Bronchial epithelial cell (primary cell): ENCODE measurements around the gene STRIP2. TPM values are rescaled to one million over a fixed set of nuclear protein-coding genes. Genes with fewer than 3 reads are reported as not detected.
A peak's percentile ranks its signal among the peaks of the same experiment; 100 is the strongest.
"Not testable (repeated sequence)": the region's sequence is repeated elsewhere in the genome, so short reads cannot be mapped to it uniquely, and the experiment has no call there.

Experiments used
- DNase-seq: peaks from one replicate; pipeline ENCODE4 v3.0.0-alpha.2; 2010; ENCODE audit warnings: low read depth
- FAIRE-seq: peaks from 2 replicates; lab custom pipeline; 2011; peaks lifted over from hg19 to GRCh38; lab: Jason Lieb, UNC
- H3K27me3 ChIP-seq: 2 replicates; pipeline ENCODE4 v1.5.1; 2011; ENCODE audit warnings: low read length; ENCODE audit not compliant: control insufficient read depth, insufficient read depth
- H3K36me3 ChIP-seq: 2 replicates; pipeline ENCODE4 v1.5.1; 2011; ENCODE audit warnings: low read length; ENCODE audit not compliant: control insufficient read depth, insufficient read depth
- H3K4me3 ChIP-seq: 2 replicates; pipeline ENCODE4 v1.5.1; 2011; ENCODE audit warnings: mild to moderate bottlenecking, low read depth, low read length, control low read depth
- total RNA-seq: library from RNA; depleted of rRNA; stranded (reverse); fragments of >200 nt; gene quantifications from 2 replicates; pipeline ENCODE4 v1.2.1, GENCODE V29; 2014
- TF ChIP-seq, protein P1 (sequence below): IDR thresholded peaks from 2 replicates; pipeline ENCODE4 v1.5.1; 2011; ENCODE audit warnings: mild to moderate bottlenecking, moderate library complexity, low read length, control low read depth, inconsistent platforms; ENCODE audit not compliant: insufficient read depth, severe bottlenecking

STRIP2 gene
- total RNA-seq, 1 donor from 2014 or later: 6.8 TPM

DNA sequence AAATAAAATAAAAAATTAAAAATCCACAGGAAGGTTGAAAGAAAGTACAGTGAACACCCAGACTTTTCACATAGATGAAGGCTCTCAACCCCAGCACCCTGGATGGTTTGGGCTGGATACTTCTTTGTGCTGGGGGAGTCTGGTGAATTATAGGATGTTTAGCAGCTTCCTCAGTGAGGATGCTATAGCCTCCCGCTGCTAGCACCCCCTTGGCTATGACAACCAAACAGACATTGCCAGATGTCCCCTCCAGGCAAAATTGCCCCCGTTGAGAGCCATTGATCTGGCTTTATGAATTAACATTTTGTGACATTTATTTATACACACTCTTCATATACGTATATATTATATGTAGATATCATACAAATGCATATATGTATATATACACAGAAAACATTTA is 89.7 kb downstream of the STRIP2 start:
- Histone ChIP-seq H3K27me3 (peaks cover 4% of the 10 kb centered on the region), H3K36me3 (no peaks in the 10 kb centered on the region), H3K4me3 (no peak overlapping the region)
- no peak for DNase-seq
- FAIRE-seq: no peak
- TF ChIP-seq, protein P1, sequence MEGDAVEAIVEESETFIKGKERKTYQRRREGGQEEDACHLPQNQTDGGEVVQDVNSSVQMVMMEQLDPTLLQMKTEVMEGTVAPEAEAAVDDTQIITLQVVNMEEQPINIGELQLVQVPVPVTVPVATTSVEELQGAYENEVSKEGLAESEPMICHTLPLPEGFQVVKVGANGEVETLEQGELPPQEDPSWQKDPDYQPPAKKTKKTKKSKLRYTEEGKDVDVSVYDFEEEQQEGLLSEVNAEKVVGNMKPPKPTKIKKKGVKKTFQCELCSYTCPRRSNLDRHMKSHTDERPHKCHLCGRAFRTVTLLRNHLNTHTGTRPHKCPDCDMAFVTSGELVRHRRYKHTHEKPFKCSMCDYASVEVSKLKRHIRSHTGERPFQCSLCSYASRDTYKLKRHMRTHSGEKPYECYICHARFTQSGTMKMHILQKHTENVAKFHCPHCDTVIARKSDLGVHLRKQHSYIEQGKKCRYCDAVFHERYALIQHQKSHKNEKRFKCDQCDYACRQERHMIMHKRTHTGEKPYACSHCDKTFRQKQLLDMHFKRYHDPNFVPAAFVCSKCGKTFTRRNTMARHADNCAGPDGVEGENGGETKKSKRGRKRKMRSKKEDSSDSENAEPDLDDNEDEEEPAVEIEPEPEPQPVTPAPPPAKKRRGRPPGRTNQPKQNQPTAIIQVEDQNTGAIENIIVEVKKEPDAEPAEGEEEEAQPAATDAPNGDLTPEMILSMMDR: no peak

GRCh38 chr7:129524405-129524804 is 90.2 kb downstream of the STRIP2 start:
- H3K27me3 ChIP-seq, FAIRE-seq, H3K4me3 ChIP-seq, H3K36me3 ChIP-seq: not testable (repeated sequence)
- peak; percentile 28 for DNase-seq

DNA sequence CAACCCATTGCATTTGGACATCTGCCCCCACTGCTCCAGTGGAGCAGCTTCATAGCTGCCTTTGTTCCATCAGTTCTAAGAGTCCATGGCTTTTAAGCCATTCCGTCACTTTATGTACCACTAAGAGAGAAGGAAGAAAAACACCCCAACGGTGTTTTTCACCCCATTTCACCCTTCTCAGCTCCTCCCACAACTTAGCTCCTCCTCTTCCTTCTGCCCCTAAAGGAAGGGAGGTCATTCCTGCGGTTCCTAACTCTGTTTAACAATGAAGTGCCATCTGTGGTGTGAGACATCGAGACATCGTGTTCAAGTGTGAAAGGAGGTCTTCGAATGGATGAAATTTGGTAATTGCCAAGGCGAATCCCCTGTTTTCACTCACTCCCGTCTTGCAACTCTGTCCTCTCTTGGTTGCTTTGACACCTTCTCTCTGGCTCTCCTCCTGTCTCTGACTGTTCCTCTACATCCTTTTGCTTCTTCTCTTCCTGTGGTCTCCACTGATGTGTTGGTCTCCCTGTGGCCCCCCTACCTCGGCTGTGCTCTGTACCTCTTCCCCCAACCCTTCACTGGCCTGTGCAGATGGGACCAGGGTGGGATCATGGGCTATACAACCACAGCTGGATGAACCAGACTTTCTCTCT is 91.1 kb downstream of the STRIP2 start:
- DNase-seq (no peak), FAIRE-seq (no peak)
- TF ChIP-seq, protein P1: no peak

DNA sequence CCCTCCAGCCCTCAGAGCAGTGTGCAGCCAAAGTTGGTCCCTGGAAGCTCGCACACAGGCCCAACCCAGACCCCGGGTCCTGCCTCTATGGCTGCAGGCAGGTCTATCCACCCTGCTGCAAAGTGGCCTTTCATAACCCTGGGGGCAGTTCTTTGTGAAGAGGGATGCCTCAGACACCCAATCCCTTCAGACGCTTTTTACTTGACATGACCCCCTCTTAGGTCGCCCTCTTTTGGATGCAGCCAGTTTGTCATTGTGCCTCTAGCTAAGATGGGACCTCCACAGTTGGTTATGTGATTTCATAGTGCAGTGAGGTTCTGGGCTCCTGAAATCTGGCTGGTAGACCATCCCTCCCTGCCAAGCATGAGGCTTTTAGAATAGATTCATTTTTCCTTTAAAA is 95.4 kb downstream of the STRIP2 start:
- TF ChIP-seq, protein P1: no peak
- no peaks in the 10 kb centered on the region for H3K36me3 ChIP-seq
- H3K4me3 ChIP-seq: no peak overlapping the region
- no peak for DNase-seq
- H3K27me3 ChIP-seq: no peaks in the 10 kb centered on the region
- no peak for FAIRE-seq

More for the DNA sequence above, 91.1 kb downstream of the STRIP2 start:
- Histone ChIP-seq H3K36me3 (no peaks in the 10 kb centered on the region), H3K27me3 (peaks cover 4% of the 10 kb centered on the region), H3K4me3 (no peak overlapping the region)

GRCh38 chr7:129530795-129531391 is 96.7 kb downstream of the STRIP2 start:
- no peaks in the 10 kb centered on the region for H3K36me3 ChIP-seq
- no peaks in the 10 kb centered on the region for H3K27me3 ChIP-seq
- H3K4me3 ChIP-seq: no peak overlapping the region
- DNase-seq (peak; percentile 97), FAIRE-seq (no peak)
- TF ChIP-seq, protein P1: no peak

DNA sequence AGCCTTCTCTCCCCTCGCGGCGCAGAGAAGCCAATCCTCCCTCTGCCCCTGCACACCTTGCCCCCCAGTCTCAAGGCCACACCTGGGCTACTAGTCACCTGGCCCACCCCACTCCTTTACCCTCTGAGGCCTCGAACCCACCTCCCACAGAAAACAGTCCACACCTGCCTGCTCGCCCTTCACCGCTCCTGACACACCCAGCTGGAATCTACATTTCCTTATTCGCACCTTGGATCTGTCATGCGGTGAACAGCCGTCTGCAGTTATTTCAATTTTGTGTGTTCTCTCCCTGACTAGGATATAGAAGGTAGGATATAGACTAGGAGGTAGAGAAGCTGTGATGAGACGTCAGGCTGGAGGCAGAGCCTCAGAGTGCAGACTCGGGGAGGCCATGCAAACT is 97.5 kb downstream of the STRIP2 start:
- FAIRE-seq (no peak), DNase-seq (no peak)
- H3K36me3 ChIP-seq: no peaks in the 10 kb centered on the region
- H3K4me3 ChIP-seq: no peak overlapping the region
- TF ChIP-seq, protein P1: no peak
- no peaks in the 10 kb centered on the region for H3K27me3 ChIP-seq
